Measurements from ENCODE around the gene RBM39.

GRCh38 chr20:35732644-35732982 is 9.4 kb downstream of the RBM39 start:
- TF ChIP-seq CTCF (IDR thresholded peaks at IDR 0.05) (no peak), EP300 (IDR thresholded peaks at IDR 0.05; ENCODE audit: borderline replicate concordance in 1 of 2, low read depth in 1 of 2, low read length in 1 of 2) (no peak), USF2 (IDR thresholded peaks at IDR 0.05; ENCODE audit: borderline replicate concordance, low read depth, low read length) (no peak), POLR2AphosphoS5 (IDR thresholded peaks at IDR 0.05; ENCODE audit: low read depth, low read length) (no peak), TEAD4 (IDR thresholded peaks at IDR 0.05; ENCODE audit: borderline replicate concordance, insufficient read depth) (no peak), JUND (IDR thresholded peaks at IDR 0.05) (no peak), RCOR1 (IDR thresholded peaks at IDR 0.05; ENCODE audit: low read length) (no peak), EZH2phosphoT487 (IDR thresholded peaks at IDR 0.05; ENCODE audit: borderline replicate concordance, low read depth) (no peak), TAF1 (IDR thresholded peaks at IDR 0.05; ENCODE audit: borderline replicate concordance, low read depth, low read length) (no peak), MAX (IDR thresholded peaks at IDR 0.05; ENCODE audit: low read depth) (no peak)

Data from SK-N-SH (cell line).